Measurements from ENCODE around the gene POPDC2.

Gene POPDC2

GRCh38 chr3:119639494-119640350 lies 20.7 kb downstream of the POPDC2 start:
- DNase-seq (ENCODE audit: low read depth), result no peak

DNA sequence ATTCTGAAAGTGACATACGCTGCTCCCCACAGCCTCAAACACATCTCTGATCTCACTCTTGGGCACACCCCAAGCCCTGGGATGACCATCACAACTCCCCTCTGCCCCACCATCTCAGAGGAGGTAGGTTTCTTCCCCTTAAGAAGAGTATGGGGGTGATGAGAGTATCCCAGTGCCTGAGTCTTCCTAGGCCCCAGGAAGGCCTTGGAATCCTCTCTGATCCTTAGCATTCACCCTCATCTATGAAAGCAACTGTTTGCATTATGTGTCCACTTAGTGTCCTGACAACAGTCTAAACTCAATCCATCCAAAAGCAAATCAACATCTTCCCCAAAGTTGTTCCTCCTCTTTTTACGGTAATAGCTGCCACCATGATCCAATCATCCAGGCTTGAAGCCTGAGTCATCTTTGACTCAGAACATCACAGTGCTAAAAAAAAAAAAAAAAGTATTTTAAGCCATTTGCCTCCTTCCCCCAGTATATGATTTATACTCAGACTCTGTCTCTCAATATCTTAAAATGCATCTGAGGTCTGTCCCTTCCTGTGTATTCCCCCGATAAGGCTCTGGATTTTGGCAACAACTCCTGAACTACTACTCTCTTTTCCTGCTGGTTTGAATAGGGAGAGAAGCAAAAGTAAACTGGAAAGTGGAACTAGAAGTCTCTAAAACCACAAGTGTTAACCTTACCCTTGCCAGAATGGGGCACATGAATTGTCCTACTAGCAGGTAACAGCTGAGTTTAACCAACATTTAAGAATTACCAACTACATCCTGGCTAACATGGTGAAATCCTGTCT lies 22.5 kb downstream of the POPDC2 start:
- no peak for DNase-seq (ENCODE audit: low read depth)

DNA sequence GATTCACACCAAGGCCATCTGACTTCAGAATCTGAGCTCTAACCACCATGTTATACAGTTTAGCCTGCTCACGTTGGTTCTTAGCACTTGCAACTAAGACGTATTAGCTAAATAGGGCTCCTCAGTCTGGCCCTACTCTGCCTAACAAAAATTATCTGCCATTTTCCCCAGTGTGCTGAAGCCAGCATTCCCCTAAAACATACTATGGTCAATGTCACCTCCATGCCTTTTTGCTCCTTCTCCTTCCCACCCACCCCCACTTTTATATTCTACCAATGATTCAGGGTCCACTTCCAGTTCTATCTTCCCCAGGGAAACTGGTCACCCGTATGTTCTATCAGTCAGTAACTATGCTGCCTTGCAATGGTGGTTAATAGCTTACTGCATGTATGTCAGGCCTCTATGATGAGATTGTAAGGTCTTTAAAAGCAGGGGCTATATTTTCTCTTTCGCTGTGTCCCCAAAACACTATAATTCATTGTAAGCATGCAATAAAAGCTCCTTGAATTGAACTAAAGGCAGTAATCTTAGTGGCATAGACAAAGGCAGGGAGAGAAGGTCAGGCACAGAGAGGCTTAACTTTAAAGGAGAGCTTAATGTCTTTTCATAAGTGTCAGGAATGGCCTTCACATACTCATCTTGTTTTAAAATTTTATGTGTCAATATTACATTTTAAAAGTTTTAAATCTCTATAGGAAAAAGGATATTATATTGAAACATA lies 23.3 kb downstream of the POPDC2 start:
- no peak for DNase-seq (ENCODE audit: low read depth)

- DNase-seq (ENCODE audit: low read depth), result no peak
Measured at GRCh38 chr3:119636249-119636648, 24.1 kb downstream of the POPDC2 start.

- DNase-seq (ENCODE audit: low read depth), result no peak
Measured at GRCh38 chr3:119635719-119636118, 24.7 kb downstream of the POPDC2 start.

DNA sequence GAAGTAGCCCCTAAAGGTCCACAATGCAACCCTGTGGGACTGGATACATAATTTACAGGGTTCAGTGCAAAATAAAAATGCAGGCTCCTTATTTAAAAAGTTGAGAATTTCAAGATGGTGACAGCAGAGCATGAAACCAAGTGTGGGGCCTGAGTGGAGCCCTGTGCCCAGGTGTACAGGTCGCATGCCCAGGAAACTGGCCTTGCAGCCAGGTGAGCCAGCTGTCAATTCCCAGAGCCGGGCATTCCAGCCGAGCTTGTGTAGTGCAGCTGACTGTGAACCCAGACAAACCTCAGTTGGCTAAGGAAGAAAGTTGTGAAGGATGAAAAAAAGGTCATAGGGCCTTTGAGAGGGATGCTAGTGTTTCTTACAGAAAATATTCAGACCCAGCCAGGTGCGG lies 27.6 kb downstream of the POPDC2 start:
- no peak for DNase-seq (ENCODE audit: low read depth)

- no peak for DNase-seq (ENCODE audit: low read depth)
Measured at GRCh38 chr3:119632216-119632615, 28.2 kb downstream of the POPDC2 start.

DNA sequence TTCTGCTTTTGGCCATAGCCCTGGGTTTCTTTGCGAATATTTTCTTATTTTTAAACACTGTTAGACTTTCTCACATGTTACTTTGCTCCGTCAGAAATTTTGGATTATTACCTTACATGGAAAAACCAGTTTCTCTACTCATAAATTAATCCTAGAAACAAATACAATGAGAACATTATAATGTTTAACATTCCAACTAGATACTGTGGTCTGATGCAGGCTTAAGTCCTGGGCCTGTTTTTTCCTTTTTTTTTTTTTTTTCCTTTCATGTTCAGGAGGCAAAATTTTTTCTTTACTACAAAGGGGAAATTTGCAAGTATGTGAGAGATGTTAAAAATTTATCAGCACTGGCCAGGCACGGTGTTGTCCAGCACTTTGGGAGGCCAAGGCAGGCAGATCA lies 28.9 kb downstream of the POPDC2 start:
- DNase-seq (ENCODE audit: low read depth), result no peak

- no peak for DNase-seq (ENCODE audit: low read depth)
Measured at GRCh38 chr3:119630880-119631329, 29.5 kb downstream of the POPDC2 start.

DNA sequence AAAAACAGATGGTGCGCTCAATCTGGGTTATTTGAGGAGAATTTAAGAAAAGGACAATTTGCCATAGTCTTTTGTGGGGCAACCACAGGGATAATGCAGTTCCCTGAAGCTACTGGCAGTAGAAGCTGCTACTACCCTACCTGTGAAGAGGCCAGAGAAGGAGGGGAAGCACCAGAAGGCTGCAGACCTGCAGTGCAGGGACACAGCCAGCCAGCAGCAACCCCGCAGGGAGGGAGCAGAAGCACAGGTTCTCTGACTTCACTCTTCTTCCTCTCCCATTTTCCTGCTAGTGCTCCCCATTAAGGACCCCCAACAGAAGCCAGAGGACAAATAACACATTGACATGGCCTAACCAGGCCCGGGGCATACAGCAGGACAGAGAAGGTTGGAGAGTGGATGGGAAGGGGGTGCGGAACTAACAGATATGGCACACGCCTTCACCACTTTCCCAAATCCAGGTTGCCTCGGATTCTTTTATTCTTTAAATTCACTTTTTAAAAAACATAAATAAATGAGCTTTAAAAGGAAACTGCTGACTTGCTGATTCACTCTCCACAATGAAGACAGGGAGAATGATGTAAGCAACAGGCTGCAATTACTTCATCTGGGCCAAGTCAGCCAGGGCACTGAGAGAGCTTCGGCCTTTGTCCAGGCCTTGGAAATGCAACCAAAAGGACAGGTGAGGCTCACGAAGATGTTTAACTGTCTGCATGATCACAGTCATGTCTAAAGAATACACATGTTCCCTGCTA lies 30.1 kb downstream of the POPDC2 start:
- no peak for DNase-seq (ENCODE audit: low read depth)

GRCh38 chr3:119628816-119629445 lies 31.5 kb downstream of the POPDC2 start:
- DNase-seq (ENCODE audit: low read depth), result no peak

- no peak for DNase-seq (ENCODE audit: low read depth)
Measured at GRCh38 chr3:119628390-119628789, 32.0 kb downstream of the POPDC2 start.

DNA sequence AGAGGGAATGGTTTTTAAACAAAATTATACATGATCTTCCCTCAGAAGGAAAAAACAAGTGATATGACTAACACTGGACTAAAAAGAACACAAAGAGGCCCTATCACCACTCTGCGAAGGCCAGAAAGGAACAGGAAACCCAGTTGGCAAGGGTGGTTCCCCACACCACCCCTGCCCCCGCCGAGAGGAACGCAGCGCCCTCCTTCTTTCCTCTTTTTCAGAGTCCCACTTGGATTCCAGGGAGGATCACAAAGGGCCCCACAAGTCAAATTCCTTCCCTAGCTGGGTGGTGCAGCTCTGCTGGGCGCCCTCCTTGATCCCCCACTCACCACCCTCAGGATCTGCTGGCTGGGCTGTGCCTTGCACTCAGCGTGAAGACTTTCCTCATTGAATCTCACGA lies 32.9 kb downstream of the POPDC2 start:
- no peak for DNase-seq (ENCODE audit: low read depth)

DNA sequence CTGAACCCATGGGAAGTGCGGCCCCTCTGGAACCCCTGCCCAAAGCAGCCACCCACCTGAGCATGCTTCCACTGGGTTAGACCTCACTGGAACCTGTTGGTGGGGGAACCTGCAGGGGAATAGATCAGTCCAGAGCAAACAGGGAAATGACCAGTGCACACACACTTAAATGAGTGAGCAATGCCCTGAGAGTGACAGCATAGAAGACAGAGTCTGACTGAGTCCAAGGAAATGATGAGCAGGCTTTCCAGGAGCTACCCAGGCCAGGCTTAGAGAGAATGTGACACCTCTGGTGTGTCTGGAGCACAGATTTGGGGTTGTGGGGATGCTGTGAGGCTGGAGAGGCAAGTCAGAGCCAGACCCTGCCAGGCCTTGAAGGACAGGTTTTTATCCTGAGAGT lies 34.2 kb downstream of the POPDC2 start:
- DNase-seq (ENCODE audit: low read depth), result no peak

DNA sequence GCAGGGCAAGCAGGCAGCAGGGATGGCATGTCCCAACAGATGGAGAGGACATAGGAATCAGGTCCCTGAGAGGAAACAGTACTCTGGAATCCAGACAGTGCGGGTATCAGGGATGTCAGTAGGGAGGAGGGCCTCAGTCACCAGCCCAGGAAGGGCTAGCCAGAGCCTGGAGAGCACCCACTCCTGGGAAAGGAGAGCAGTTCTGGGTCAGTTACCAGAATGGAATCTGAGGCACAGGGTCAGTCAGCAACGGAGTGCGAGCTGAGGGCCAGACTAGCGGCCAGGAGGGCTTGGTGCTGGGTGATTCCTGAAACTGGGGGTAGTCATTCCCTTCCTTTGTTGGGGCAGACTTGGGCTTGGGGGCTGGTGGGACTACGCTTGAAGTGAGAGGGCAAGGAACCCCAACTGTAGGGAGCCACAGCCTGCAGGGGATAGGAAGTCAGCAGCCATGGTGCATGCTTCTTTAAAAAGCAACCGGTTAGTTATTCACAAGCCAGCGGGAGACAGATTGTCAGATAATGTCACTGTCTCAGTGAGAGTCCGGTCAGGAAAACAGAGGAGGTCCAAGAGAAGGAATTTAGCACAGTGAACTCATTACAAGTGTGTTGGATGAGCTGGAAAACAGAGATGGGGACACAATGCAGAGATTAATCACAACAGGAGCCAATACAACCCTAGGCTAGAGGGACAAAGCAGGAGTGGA lies 34.8 kb downstream of the POPDC2 start:
- no peak for DNase-seq (ENCODE audit: low read depth)

DNA sequence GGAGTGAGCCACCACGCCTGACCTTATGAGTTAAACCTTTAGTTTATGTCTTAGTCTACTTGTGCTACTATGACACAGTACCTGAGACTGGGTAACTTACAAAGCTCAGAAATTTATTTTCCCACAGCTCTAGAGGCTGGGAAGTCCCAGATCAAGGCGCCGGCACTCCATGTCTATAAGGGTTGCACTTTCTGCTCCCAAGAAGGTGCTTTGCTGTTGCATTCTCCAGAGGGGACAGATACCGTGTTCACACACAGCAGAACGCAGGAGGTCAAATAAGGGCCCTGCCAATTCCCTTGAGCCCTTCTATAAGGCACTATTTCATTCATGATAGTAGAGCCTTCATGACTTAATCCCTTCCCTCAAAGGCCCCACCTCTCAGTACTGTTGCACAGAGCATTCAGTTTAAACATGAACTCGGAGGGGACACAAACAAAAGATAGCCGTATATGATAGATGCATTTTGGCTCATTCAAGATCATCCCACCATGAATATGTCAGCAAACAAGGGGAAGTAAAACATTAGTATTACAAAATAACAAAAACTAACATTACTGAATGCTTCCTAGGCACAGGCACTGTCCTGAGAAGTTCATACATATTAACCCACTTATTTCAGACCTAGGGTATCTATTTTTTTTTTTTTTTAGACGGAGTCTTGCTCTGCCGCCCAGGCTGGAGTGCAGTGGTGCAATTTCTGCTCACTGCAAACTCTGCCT lies 36.2 kb downstream of the POPDC2 start:
- DNase-seq (ENCODE audit: low read depth), result no peak

DNA sequence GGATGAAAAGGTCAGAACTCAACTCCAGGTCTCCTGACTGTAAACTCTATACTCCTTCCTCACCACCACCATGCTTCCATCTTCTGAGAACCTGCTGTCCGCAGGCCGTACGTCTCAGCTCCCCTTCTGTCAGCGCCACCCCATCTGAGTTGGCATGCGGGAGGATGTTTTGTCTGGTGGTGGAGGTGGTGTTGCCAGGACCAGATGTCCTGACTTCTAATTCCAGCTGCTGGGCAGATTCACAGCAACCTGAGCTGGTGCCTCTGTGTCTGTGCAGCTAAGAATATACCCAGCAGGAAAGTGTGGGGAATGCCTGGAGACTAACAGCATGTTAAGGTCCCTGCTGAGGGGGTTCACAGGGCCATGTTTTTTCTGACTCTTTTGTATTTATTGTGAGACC lies 39.5 kb downstream of the POPDC2 start:
- no peak for DNase-seq (ENCODE audit: low read depth)

GRCh38 chr3:119619094-119619493 lies 41.3 kb downstream of the POPDC2 start:
- DNase-seq (ENCODE audit: low read depth), result no peak

DNA sequence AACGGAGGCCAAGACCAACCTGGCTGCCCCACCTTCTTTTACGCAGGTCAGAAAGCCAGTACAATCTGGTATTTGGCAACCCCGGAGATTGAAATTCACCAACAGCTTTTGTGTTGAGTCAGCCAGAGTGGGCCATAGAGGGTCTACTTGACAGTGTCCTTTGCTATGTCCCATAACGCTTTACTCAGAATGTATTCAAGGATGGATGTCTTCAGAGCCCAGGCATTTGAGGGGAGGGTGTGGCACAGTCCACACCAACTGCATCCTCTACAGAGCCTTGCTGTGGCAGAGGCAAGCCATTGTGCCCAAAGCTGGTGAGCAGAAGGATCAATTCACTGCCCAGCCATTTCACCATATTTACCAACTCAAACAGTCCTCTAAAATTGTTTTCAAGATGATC lies 44.3 kb downstream of the POPDC2 start:
- DNase-seq (ENCODE audit: low read depth), result no peak

DNA sequence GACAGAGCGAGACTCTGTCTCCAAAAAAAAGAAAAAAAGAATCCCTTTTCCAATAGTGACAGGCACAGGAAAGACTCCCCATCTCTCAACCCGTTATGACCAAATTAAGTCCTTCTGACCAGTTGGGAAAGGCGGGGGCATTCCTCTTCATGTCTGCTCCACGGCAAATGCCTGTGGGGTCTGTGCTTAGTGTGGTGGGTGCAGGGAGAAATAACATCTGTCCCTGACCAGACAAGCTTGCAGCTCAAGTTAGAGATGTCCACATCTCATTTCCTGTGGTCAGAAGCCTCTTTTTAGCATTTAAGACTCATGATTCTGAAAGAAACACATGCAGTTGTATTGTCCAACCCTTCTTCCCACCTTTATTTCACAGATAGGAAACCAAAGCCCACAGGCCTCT lies 46.5 kb downstream of the POPDC2 start:
- DNase-seq (ENCODE audit: low read depth), result no peak
